Measurements from ENCODE around the gene UPF3A. TPM values are rescaled to one million over a fixed set of nuclear protein-coding genes. Genes with fewer than 3 reads are reported as not detected.

UPF3A gene
- total and polyA plus RNA-seq, 2 experiments from 2014 or later = 35.7 to 48.9 TPM

GRCh38 chr13:114286808-114287207 is 5.4 kb downstream of the UPF3A start:
- no peak for DNase-seq (ENCODE audit: low spot score)
- no peak overlapping the region for H3K4me3 ChIP-seq
- no peak for TF ChIP-seq EZH2 (IDR thresholded peaks at IDR 0.05; ENCODE audit: borderline replicate concordance)
- no peak for TF ChIP-seq EZH2phosphoT487 (IDR thresholded peaks at IDR 0.05; ENCODE audit: low read depth, severe bottlenecking, unreplicated experiment)
- no peak for TF ChIP-seq CTCF (IDR thresholded peaks at IDR 0.05; ENCODE audit: poor library complexity)
- 97% methylated on average over 8 of the region's 8 CpGs for WGBS (ENCODE audit: low lambda C conversion rate, missing lambda C conversion rate)
- no peaks in the 10 kb centered on the region for H3K27me3 ChIP-seq
- no peaks in the 10 kb centered on the region for H3K9me3 ChIP-seq (ENCODE audit: low read depth)
- H3K9me2 ChIP-seq (replicated peaks; ENCODE audit: insufficient read depth) = no peaks in the 10 kb centered on the region
- H3K4me2 ChIP-seq = no peak overlapping the region
- no peaks in the 10 kb centered on the region for H3K36me3 ChIP-seq (replicated peaks; ENCODE audit: insufficient read depth, low read depth)
- H3K27ac ChIP-seq = no peak overlapping the region
- H3K79me2 ChIP-seq = peaks cover 84% of the 10 kb centered on the region
- no peak overlapping the region for H2AFZ ChIP-seq
- peaks cover 3% of the 10 kb centered on the region for H4K20me1 ChIP-seq (ENCODE audit: insufficient read depth, poor library complexity, severe bottlenecking)
- peaks cover 12% of the 10 kb centered on the region for H3K4me1 ChIP-seq (ENCODE audit: insufficient read depth)

GRCh38 chr13:114288157-114288591 is 6.8 kb downstream of the UPF3A start:
- no peak overlapping the region for H3K4me3 ChIP-seq
- H3K27ac ChIP-seq = no peak overlapping the region
- H3K4me1 ChIP-seq (ENCODE audit: insufficient read depth) = peaks cover 8% of the 10 kb centered on the region
- peaks cover 84% of the 10 kb centered on the region for H3K79me2 ChIP-seq
- DNase-seq (ENCODE audit: low spot score) = no peak
- peaks cover 3% of the 10 kb centered on the region for H4K20me1 ChIP-seq (ENCODE audit: insufficient read depth, poor library complexity, severe bottlenecking)
- no peak overlapping the region for H3K4me2 ChIP-seq
- 85% methylated on average over 8 of the region's 8 CpGs for WGBS (ENCODE audit: low lambda C conversion rate, missing lambda C conversion rate)
- TF ChIP-seq CTCF (IDR thresholded peaks at IDR 0.05; ENCODE audit: poor library complexity) = no peak
- TF ChIP-seq EZH2phosphoT487 (IDR thresholded peaks at IDR 0.05; ENCODE audit: low read depth, severe bottlenecking, unreplicated experiment) = no peak
- TF ChIP-seq EZH2 (IDR thresholded peaks at IDR 0.05; ENCODE audit: borderline replicate concordance) = no peak
- no peaks in the 10 kb centered on the region for H3K9me3 ChIP-seq (ENCODE audit: low read depth)
- H2AFZ ChIP-seq = no peak overlapping the region
- no peaks in the 10 kb centered on the region for H3K27me3 ChIP-seq
- H3K9me2 ChIP-seq (replicated peaks; ENCODE audit: insufficient read depth) = no peaks in the 10 kb centered on the region
- no peaks in the 10 kb centered on the region for H3K36me3 ChIP-seq (replicated peaks; ENCODE audit: insufficient read depth, low read depth)

- no peak overlapping the region for H3K27ac ChIP-seq
- H3K4me1 ChIP-seq (ENCODE audit: insufficient read depth) = no peaks in the 10 kb centered on the region
- H3K79me2 ChIP-seq = peaks cover 23% of the 10 kb centered on the region
- TF ChIP-seq EZH2 (IDR thresholded peaks at IDR 0.05; ENCODE audit: borderline replicate concordance) (no peak), CTCF (IDR thresholded peaks at IDR 0.05; ENCODE audit: poor library complexity) (no peak), EZH2phosphoT487 (IDR thresholded peaks at IDR 0.05; ENCODE audit: low read depth, severe bottlenecking, unreplicated experiment) (no peak)
- H3K36me3 ChIP-seq (replicated peaks; ENCODE audit: insufficient read depth, low read depth) = no peaks in the 10 kb centered on the region
- H3K4me3 ChIP-seq = no peak overlapping the region
- peaks cover 4% of the 10 kb centered on the region for H4K20me1 ChIP-seq (ENCODE audit: insufficient read depth, poor library complexity, severe bottlenecking)
- DNase-seq (ENCODE audit: low spot score) = no peak
- 92% methylated on average over 10 of the region's 10 CpGs for WGBS (ENCODE audit: low lambda C conversion rate, missing lambda C conversion rate)
- no peaks in the 10 kb centered on the region for H3K9me3 ChIP-seq (ENCODE audit: low read depth)
- H2AFZ ChIP-seq = no peak overlapping the region
- H3K4me2 ChIP-seq = no peak overlapping the region
- no peaks in the 10 kb centered on the region for H3K27me3 ChIP-seq
- no peaks in the 10 kb centered on the region for H3K9me2 ChIP-seq (replicated peaks; ENCODE audit: insufficient read depth)
Measured at GRCh38 chr13:114296448-114296847, 15.0 kb downstream of the UPF3A start.

GRCh38 chr13:114296902-114297301 is 15.5 kb downstream of the UPF3A start:
- Histone ChIP-seq H4K20me1 (ENCODE audit: insufficient read depth, poor library complexity, severe bottlenecking) (peaks cover 4% of the 10 kb centered on the region), H3K36me3 (replicated peaks; ENCODE audit: insufficient read depth, low read depth) (no peaks in the 10 kb centered on the region), H3K4me1 (ENCODE audit: insufficient read depth) (no peaks in the 10 kb centered on the region), H3K9me2 (replicated peaks; ENCODE audit: insufficient read depth) (no peaks in the 10 kb centered on the region), H3K27ac (no peak overlapping the region), H3K4me2 (no peak overlapping the region), H2AFZ (no peak overlapping the region), H3K4me3 (no peak overlapping the region), H3K9me3 (ENCODE audit: low read depth) (no peaks in the 10 kb centered on the region), H3K27me3 (no peaks in the 10 kb centered on the region), H3K79me2 (peaks cover 20% of the 10 kb centered on the region)
- no peak for DNase-seq (ENCODE audit: low spot score)
- 94% methylated on average over 5 of the region's 5 CpGs for WGBS (ENCODE audit: low lambda C conversion rate, missing lambda C conversion rate)
- no peak for TF ChIP-seq EZH2 (IDR thresholded peaks at IDR 0.05; ENCODE audit: borderline replicate concordance)
- no peak for TF ChIP-seq EZH2phosphoT487 (IDR thresholded peaks at IDR 0.05; ENCODE audit: low read depth, severe bottlenecking, unreplicated experiment)

Measured in hepatocyte (in vitro differentiated cells).